ENCODE results near the gene GPS2.
A peak's percentile ranks its signal among the peaks of the same experiment; 100 is the strongest.

The GPS2 gene

DNA sequence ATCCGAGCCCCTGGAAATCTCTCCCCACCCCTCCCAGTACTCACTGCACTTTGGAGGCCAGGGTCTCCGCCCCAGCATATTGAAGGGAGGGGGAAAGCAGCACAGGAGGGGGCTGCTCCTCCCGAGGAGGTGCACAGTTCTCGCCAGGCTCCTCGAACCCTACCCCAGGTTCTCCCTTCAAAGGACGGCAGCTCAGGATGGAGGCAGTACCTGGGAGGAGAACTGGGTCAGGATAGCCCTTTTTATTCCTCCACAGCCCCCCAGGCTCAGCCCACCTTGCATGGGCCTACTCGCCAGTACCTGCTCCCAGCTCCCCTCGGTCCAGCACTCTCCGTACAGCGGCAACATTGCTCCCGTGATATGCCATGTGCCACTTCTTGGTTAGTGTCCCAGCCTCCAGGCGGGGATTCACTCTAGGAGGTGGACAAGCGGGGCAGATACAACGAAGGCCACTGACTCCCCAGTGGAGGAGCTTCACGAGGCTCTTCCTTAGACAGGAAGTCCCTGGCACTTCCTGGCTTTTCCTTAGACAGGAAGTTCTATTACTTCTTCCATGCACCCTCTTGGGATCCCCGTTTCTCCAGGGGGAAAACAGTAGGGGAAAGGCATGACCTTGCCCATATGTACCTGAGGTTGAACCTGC is 2.1 kb upstream of the GPS2 start:
- DNase-seq (ENCODE audit: low spot score), result no peak

GRCh38 chr17:7315570-7316235 is 543 bp upstream of the GPS2 start:
- no peak for DNase-seq (ENCODE audit: low spot score)

DNA sequence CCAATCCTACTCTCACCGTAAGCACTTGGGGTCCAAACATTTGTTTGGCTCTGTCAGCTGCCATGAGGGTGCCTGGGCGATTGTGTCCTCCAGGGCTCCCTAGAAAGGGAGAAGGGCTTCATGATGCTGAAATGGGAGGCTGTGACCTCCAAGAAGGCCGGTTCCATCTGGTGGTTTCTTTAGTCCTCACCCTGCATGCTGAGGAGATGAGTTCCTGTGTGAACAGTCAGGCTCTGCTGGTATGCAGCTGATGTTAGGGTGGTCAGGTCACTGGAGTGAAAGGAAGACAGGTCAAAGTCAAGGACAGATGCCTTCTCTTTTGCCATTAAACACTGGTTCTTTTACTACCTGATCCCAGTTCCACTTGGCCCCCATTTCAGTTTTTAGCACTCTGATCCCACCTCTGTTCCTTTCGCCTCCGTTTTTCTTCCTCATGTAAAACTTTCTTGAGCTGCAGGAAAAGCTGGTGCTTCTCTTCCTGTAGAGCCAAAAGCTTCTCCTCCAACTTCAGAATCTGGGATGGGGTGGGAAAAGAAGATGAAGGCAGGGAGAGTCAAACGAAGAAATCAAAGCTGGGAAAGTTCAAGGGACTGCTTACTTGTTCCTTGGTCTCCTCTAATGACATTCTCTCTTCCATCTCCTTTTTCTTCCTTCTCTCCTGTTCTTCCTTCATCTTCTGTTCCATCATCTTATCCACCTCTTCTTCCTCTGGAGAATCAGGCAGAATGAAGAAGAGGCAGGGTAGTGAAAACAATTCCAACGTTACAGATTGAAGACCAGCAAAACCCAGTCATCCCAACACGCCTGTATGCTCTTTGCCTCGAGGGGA is 1.1 kb downstream of the GPS2 start:
- DNase-seq (ENCODE audit: low spot score), result no peak

DNA sequence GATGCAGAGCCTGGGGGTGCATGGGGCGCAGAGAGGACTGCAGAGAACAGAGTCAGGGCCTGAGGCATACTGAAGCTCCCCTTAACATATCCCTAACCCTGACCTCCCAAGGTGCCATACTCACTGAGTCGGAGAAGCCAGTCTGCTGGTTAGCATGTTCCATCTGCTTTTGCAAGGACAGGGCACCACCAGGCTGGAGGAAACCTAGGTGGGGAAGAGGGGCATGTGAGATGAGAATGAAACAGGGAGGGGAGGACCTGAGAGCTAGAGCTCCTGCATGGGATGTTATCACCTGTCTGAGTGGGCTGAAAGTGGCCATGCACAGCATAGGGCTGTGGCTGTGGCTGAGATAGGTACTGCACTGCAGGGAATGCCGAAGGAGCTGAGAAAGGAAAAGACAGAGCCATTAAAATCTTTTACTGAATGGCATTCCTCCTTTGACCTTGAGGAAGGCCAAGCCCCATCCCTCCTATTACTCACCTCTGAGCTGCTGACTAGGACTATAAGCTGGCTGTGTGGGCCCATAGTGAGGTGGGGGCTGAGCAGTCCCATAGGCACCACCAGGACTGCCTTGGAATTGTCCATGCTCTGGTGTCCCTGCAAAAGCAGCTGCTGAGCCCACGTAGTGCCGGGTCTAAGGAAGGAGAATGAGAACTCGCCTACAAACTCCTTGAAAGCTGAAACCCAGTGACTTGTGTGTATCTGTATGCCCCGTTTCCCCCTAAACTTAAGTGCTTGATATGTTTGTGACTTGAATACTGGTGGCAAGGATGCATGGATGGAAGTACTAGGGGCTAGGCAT is 1.9 kb downstream of the GPS2 start:
- DNase-seq (ENCODE audit: low spot score), result no peak

GRCh38 chr17:7312432-7313087 is 2.6 kb downstream of the GPS2 start:
- no peak for DNase-seq (ENCODE audit: low spot score)

DNA sequence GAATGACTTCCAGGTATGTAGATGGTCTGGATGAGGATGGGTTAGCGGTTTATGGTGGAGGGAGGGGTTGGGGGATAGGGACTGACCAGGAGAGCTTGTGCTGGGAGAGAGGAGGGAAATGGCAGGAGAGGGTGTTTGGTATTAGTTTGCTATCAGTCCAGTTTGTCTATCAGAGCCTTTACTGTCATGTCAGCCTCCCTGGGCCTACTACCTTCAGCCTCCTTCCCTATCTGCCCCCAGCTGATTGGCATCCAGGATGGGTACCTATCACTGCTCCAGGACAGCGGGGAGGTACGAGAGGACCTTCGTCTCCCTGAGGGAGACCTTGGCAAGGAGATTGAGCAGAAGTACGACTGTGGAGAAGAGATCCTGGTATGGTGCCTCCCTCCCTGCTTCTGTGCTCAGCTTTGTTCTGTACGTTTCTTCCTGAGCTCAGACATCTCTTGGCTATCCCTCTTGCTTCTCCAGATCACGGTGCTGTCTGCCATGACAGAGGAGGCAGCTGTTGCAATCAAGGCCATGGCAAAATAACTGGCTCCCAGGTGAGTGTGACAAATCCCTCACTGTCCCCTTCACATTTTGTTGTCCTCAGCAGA is 4.0 kb downstream of the GPS2 start:
- DNase-seq (ENCODE audit: low spot score), result no peak

DNA sequence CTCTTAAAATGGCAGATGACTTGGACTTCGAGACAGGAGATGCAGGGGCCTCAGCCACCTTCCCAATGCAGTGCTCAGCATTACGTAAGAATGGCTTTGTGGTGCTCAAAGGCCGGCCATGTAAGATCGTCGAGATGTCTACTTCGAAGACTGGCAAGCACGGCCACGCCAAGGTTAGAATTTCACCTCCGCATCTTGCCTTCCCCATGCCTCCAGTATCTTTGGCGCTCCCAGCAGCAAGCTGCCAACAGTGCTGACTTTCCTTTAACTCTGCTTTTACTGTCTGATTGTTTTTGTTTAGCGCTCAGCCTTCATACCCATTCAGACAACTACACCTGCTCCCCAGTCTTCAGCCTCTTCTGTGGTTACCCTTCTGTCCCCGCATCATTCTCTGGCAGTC is 5.5 kb downstream of the GPS2 start:
- no peak for DNase-seq (ENCODE audit: low spot score)

- DNase-seq (ENCODE audit: low spot score), result peak; percentile 73
These were observed 6.3 kb downstream of the GPS2 start for GRCh38 chr17:7308625-7309433.

DNA sequence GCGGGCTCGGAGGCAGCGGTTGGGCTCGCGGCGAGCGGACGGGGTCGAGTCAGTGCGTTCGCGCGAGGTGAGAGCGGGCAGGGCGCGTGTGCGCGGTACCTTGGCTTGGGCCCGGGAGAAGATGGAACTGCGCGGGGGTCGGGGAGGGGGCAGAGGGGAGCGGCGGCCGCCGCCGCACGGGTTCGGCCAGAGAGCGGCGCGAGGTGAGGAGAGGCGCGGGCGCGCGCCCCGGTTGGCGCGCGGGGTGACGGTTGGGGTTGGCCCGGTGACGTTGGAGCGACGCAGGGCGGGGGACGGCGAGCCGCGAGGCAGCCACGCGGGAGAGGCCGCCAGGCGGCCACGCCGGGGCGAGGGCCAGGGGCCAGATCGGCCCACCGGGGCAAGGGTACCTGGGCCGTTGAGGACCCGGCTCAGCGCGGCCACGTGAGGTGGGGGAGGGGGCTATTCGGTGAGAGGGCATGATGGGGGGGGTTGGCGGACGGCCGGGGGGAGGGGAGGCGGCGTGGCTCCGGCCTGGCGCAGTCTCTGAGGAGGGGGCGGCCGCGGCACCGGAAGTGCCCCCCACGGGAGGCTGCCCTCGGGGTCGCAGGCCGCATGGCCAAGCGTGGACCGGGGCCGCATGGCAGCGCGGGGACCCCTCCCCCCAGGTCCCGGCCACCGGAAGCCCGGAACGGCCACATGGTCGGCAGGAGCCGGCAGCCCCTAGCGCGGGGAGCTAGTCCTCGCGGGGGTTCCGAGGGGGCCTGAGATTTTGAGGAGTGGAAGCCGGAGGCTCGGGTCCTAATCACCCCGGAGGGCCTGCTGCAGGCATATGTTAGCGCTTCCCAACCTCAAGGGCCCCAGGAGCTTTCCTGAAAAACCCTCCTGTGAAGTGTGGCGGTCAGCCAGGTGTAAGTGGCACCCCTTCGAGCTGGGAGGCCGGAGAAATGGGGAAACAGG is 7.2 kb downstream of the GPS2 start:
- DNase-seq (ENCODE audit: low spot score), result no peak

DNA sequence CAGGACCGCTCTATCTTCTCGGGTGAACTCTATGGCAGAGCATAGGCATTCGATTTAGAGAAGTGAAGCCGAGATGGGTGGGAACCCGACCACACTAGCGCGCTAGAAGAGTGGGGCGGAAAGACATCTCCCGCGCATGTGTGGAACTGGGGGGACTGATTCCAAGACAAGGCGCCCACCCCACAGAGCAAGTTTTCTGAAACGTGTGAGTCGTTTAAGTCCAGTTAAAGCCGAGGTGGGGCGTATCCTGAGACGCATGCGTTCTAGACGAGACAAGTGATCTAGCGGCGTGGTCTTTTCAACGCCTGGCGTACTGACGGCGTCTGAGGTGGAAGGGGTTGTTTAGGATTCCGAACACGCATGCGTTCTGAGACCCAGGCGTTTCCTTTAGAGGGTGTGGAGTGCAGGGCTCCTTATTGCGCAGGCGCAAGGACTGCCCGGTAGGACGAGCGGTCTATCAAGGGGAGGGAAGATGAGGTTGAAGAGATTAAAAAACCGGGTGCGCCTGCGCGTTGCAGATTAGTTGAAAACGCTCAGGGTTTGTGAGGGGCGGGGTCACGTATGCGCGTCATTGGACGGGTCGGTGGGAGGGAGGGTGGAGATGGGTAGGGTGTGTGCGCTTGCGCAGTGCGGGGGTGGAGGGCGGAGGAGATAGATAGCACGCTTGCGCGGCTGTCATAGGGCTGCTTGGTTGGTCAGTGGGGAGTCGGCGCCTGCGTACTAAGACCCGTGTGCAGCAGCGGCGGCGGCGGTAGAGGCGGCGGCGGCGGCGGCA is 8.1 kb downstream of the GPS2 start, which contains the start of gene EIF5A:
Gene EIF5A, plus strand, starts transcription at position 718 of the 775 bp plus-strand sequence. CDS start 2,008 bp downstream, outside the sequence.
- DNase-seq (ENCODE audit: low spot score), result peak; percentile 100

GRCh38 chr17:7304179-7304578 is 11.0 kb downstream of the GPS2 start:
- no peak for DNase-seq (ENCODE audit: low spot score)

GRCh38 chr17:7296189-7296861 is 18.8 kb downstream of the GPS2 start:
- peak; percentile 70 for DNase-seq (ENCODE audit: low spot score)

GRCh38 chr17:7295230-7296180 is 19.7 kb downstream of the GPS2 start:
- DNase-seq (ENCODE audit: low spot score), result no peak

- DNase-seq (ENCODE audit: low spot score), result peak; percentile 62
These were observed 20.5 kb downstream of the GPS2 start, which contains the start of gene YBX2 for GRCh38 chr17:7294614-7295153. YBX2 (minus strand) TSS chr17:7294639; CDS start chr17:7294500, 139 bp downstream.

GRCh38 chr17:7293816-7294613 is 21.1 kb downstream of the GPS2 start:
- DNase-seq (ENCODE audit: low spot score), result no peak
